Prostate gland (tissue), 2 donors: ENCODE data around the gene PPP1R15B.

Source experiments
- CTCF ChIP-seq, 4 experiments: fragments of 200-600 bp in 2 of 4; fragments of 450-650 bp in 2 of 4; sonication (generic) in 2 of 4; IDR thresholded peaks; 1 replicate in 3 of 4; 2 replicates in 1 of 4; pipeline ENCODE4 v1.5.1; 2016 to 2019; ENCODE audit warnings: antibody characterized with exemption in 4 of 4, mild to moderate bottlenecking in 2 of 4, moderate library complexity in 2 of 4
- POLR2A ChIP-seq: fragments of 450-650 bp; IDR thresholded peaks from one replicate; pipeline ENCODE4 v1.6.1; 2016; ENCODE audit warnings: antibody characterized with exemption, mild to moderate bottlenecking
- POLR2AphosphoS5 ChIP-seq: sonication (generic); formaldehyde crosslinking; IDR thresholded peaks from one replicate; pipeline ENCODE4 v1.6.1; 2017; ENCODE audit warnings: antibody characterized with exemption

DNA sequence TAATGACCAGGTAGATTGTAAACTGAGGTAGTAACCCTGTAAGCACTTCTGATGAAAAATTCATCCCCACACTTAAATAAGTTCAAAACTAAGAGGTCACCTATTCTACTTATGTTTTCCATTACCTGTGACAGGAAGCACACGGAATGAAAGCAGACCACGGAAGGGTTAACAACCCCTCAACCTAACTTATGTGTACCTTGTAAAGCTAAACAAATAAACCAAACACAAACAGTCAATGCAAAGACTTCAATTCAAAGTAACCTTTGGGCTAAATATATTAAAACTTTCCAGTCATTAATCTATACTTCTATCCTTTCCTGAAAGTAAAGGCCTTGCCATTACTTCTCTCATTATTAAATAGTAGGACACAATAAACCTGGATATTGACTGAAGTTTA, 7.0 kb downstream of the PPP1R15B start:
- TF ChIP-seq CTCF (IDR thresholded peaks at IDR 0.05) (no peak), POLR2AphosphoS5 (no peak), POLR2A (no peak)
